Activated T-cell treated with anti-CD3 and anti-CD28 coated beads for 4 hours (primary cell): ENCODE results near the gene ZFP57.
"Not testable (repeated sequence)": the region's sequence is repeated elsewhere in the genome, so short reads cannot be mapped to it uniquely, and the experiment has no call there.

Source experiments
- DNase-seq: peaks from one replicate; pipeline ENCODE4 v3.0.0-alpha.2; 2020

The ZFP57 gene

DNA sequence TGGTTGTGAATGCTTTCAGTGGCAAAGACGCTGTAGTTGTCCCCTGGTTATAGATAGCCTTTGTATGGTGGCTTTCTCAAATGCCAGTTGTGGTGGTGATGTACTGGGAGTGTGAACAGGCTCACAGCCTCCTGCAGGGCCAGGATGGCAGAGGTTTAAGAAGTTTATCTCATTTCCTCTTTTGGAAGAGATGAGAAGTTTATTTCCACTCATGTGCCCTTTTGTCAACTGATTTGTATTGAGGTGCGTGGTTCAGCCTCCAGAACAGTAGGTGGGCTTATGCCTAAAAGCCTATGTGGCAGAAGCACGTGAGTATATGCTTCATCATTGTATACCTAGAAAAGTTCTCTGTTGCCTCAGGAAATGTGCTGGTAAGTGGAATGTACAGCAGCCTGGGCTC is 13.7 kb upstream of the ZFP57 start:
- DNase-seq, result no peak

DNA sequence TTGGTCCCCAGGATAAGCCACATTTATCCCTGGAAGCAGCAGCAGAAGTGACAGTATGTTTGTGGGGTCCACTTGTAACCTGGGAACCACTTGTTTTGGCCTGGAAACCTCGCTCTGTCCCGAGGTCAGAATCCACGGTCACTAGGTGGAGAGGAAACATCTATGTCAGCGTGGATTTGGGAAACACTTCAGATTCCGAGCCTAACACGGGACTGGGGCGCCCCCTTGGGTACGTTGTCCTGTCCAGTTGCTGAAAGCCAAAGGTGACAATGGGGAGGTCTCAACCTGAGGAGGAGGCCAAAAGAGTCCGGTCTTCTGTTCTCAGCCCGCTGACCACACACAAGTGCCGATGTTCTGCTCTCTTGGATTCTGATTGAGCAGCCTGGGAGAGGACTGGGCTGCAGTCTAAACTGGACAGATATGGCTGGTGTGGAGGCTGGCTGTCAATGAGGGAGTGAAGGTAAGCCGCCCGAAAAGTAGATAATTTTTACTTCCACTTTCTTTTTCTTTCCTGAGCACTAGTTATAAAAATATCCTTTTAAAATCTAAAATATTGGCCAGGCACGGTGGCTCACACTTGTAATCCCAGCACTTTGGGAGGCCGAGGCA is 4.9 kb upstream of the ZFP57 start:
- DNase-seq, result no peak

- DNase-seq, result no peak
Observed at GRCh38 chr6:29681811-29682210, 859 bp upstream of the ZFP57 start.

- DNase-seq, result no peak
Observed at GRCh38 chr6:29680416-29680815, 536 bp downstream of the ZFP57 start.

DNA sequence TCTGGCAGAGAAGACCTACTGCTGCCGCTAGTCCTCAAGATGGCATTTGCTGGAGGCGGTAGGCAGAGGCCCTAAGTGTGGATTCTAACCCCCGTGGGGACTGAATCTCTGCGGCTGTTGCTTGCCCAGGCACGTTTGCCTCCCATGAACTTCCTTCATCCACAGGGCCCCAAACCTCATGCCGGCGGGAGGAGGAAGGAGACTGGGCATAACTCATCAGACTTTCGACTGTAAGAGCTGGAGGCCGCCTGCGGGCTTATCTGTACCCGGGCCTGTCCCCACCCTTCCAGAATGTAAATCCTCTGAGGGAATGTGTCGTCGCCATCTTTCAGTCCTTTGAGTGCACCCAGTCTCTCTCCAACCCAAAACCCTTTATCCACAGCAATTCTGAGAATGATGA is 990 bp downstream of the ZFP57 start:
- DNase-seq, result no peak

GRCh38 chr6:29678114-29678513 is 2.8 kb downstream of the ZFP57 start:
- no peak for DNase-seq

DNA sequence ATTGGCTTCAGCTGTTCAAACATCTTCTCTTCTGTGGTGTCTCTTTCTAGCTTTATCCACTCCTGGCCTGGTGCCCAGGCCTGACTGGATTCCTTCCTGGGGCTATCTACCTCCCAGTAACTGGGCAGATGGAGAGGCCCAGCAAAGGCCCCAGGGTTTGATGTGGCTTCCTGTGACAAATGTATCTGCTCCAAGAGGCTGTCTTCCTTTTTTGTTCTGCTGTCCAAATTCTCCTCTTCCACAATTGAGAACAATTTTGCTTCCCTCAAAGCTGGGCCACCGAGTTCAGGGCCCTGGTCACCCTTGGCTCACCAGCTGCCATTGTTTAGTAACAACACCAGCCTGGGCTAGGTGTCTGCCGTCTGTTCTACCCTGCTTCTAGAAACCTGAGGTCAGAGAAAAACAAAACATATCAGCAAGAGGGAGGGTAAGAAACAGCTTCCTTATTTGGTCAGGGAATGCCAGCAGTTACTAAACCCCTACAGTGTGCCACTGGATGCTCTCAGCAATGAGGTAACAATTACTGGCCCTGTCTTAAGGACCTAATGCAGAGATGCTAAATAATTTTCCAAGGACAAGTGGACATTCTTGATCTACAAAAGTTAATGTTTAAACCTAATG is 3.9 kb downstream of the ZFP57 start:
- no peak for DNase-seq

- DNase-seq, result no peak
Observed at GRCh38 chr6:29675561-29675960, 5.4 kb downstream of the ZFP57 start.

GRCh38 chr6:29674008-29674407 is 6.9 kb downstream of the ZFP57 start:
- no peak for DNase-seq

- DNase-seq, result no peak
Observed at GRCh38 chr6:29673161-29673560, 7.8 kb downstream of the ZFP57 start.

GRCh38 chr6:29672116-29672515 is 8.8 kb downstream of the ZFP57 start:
- DNase-seq, result not testable (repeated sequence)

DNA sequence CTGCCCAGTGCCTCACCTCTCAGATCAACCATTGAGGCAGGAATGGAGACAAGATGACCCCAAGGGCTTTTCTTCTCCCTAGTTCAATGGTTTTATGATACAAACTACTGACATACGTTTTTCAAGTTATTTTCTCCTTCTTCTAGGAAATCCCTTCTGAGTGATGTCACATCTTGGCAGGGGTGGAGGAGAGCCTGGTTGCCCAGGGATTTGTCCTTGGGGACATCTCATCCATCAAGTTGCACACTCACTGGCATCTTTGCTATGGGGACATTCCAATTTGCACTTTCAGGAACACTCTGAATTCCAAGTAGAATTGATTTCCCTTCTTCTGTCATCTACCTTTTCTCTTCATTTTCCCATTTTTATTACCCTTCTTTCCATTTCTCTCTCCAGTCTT is 9.9 kb downstream of the ZFP57 start:
- DNase-seq, result no peak

- no peak for DNase-seq
Observed at GRCh38 chr6:29667158-29667557, 13.8 kb downstream of the ZFP57 start.

DNA sequence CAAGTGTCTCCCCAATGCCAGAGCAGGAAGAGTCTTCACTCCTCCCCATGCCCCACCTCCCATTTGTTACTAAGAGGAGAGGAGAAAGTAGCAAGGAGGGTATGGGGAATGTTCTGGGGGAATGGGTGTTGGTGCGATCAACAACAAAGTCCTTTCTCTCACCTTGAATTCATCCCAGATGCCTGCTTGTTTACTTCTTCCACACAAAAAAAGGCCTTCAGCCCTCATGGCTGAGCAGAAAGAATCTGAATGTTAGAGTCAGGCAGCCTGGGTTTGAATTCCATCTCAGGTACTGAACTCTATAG is 14.2 kb downstream of the ZFP57 start:
- no peak for DNase-seq

DNA sequence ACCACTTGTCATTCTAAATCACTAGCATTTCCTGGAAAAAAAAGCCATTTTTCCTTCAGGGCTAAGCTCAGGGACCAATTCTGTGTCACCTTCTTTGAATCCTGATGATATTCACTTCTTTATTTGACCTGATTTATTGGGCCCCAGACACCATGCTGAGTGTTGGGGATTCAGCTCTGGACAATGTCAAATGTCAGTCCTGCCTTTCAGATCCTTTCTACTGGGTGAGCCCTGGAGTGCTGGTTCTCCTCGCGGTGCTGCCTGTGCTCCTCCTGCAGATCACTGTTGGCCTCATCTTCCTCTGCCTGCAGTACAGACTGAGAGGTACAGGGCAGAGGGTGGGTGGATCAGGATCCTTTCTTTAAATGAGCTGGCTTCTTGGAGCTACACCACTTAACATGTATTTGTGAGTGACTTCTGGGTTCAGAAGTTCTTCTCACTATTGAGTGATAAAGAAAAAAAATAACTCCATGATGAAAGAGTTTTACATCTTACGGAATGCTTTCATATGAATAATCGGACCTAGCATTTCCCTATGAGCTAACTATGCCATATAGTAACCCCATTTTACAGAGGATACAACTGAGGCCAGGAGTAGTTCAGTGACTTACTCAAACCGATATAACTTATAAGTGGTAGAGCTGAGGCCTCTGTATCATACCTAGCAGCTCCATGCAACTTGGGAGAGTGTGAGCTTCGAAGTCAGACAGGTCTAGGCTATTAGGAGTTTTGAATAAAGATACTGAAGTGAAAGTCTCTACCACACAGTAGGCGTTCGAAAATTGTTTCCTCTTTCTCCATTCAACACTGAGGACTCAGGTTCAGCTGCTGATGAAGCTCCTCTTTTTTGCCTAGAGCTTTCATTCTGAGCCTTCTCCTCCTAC is 14.8 kb downstream of the ZFP57 start:
- no peak for DNase-seq

- DNase-seq, result no peak
Observed at GRCh38 chr6:29663300-29664042, 17.5 kb downstream of the ZFP57 start.

DNA sequence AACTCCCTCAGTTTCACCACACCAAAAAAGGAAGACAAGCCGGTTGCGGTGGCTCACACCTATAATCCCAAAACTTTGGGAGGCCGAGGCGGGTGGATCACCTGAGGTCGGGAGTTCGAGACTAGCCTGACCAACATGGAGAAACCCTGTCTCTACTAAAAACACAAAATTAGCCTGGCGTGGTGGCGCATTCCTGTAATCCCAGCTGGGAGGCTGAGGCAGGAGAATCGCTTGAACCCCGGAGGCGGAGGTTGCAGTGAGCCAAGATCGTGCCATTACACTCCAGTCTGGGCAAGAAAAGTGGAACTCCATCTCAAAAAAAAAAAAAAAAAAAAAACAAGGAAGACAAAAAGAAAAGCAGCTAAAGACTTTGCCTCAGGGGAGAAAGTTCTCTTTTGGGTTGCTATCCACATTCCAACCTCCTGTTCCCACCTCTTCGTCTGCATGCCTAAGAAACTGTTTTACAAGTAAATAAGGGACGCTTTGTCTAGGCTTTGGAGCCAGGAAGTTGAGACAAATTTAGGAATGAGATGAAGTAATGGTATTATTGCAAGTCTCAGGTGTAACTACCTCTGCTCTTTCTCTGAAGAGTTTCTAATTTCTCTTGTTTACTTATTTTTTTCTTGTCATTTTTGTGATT is 19.3 kb downstream of the ZFP57 start:
- DNase-seq, result not testable (repeated sequence)

DNA sequence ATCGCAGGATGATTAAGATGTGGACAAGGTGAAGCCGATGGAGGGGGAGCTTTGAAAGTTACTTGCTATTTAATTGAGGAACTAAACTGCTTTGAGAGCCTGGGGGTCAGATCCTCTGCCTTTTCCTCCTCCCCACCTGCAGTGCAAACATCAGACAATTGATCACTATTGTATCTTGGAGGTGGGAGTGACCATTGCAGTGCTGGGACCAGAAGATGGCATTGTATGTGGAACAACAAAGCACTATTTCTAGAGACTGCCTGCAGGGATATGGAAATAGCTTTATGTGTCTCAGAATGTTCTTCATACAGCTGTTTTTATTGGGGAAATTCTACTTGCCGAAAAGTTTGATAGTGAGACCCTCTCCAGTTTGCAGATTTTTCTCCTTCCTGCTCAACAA is 19.9 kb downstream of the ZFP57 start:
- no peak for DNase-seq

- no peak for DNase-seq
Observed at GRCh38 chr6:29656798-29657197, 24.2 kb downstream of the ZFP57 start, which contains the start of gene MOG. Gene MOG, plus strand, starts transcription at chr6:29657092. Its CDS starts 118 bp downstream, at chr6:29657210.

- no peak for DNase-seq
Observed at GRCh38 chr6:29656157-29656556, 24.8 kb downstream of the ZFP57 start.

GRCh38 chr6:29655658-29656057 is 25.3 kb downstream of the ZFP57 start:
- DNase-seq, result no peak

- peak; percentile 23 for DNase-seq
Observed at GRCh38 chr6:29653452-29654038, 27.4 kb downstream of the ZFP57 start.

GRCh38 chr6:29652198-29652584 is 28.8 kb downstream of the ZFP57 start:
- DNase-seq, result no peak
